Left lung (tissue), 10 donors: ENCODE results near the gene NPTN. TPM values are rescaled to one million over a fixed set of nuclear protein-coding genes. Genes with fewer than 3 reads are reported as not detected.

Source experiments
- ATAC-seq: fragments of 200-7000 bp; cut with Tn5 transposase; one replicate; pipeline ENCODE4 v1.9.1; 2020; ENCODE audit warnings: moderate library complexity
- DNase-seq, 4 donors: peaks; one replicate each; pipeline ENCODE4 v3.0.0-alpha.2; 2013 to 2020
- H3K27ac ChIP-seq, 2 donors: fragments of 200-600 bp; sonication (generic) in 1 of 2; one replicate each; pipeline versions ENCODE4 v1.5.0 to v1.8.0; 2020 to 2021
- H3K27me3 ChIP-seq, 2 donors: fragments of 200-600 bp; sonication (generic) in 1 of 2; one replicate each; pipeline versions ENCODE4 v1.5.0 to v1.8.0; 2020 to 2021
- H3K36me3 ChIP-seq, 2 donors: fragments of 200-600 bp; sonication (generic) in 1 of 2; one replicate each; pipeline versions ENCODE4 v1.5.0 to v1.8.0; 2020 to 2021
- H3K4me1 ChIP-seq, 2 donors: fragments of 200-600 bp; one replicate each; pipeline ENCODE4 v1.8.0; 2021
- H3K4me3 ChIP-seq, 2 donors: fragments of 200-600 bp; sonication (generic) in 1 of 2; one replicate each; pipeline versions ENCODE4 v1.5.0 to v1.8.0; 2020 to 2021; ENCODE audit warnings: mild to moderate bottlenecking in 1 of 2
- H3K9me3 ChIP-seq, 2 donors: fragments of 200-600 bp; sonication (generic) in 1 of 2; one replicate each; pipeline versions ENCODE4 v1.5.0 to v1.8.0; 2020 to 2021
- CTCF ChIP-seq, 2 donors: fragments of 200-600 bp; sonication (generic) in 1 of 2; IDR thresholded peaks; one replicate each; pipeline versions ENCODE4 v1.5.0 to v1.8.0; 2021; ENCODE audit warnings: antibody characterized with exemption in 2 of 2
- intact Hi-C, 2 donors: fragments of 100-400 bp; cut with DNase I; formaldehyde crosslinking; loops; one replicate each; pipeline versions ENCODE4 v1.11.2 to v1.14.2; 2022
- polyA plus RNA-seq, 6 donors: library from polyadenylated mRNA; unstranded; fragments of 120-200 nt; gene quantifications; one replicate each; pipeline ENCODE4 v1.2.1, GENCODE V29; 2013; ENCODE audit not compliant: insufficient read length in 6 of 6
- total RNA-seq, 2 donors: library from RNA; stranded (reverse); fragmentation: NEBNext Ultra II Directional; extraction: Animal tissue kit (Norgen Biotek cat#: 25700); gene quantifications; one replicate each; pipeline ENCODE4 v1.2.1, GENCODE V29; 2021
- donor health status: DM: no; HTN: yes; CAD: no.
- donor health status: DM: no; HTN: no; CAD: no.

Gene NPTN
- total and polyA plus RNA-seq, 8 donors, result 111 to 140 (median 123) TPM

GRCh38 chr15:73575636-73576247 lies 57.4 kb downstream of the NPTN start:
- no peaks in the 10 kb centered on the region for H3K27me3 ChIP-seq
- intact Hi-C loops, result no loop called here
- peaks cover 3% of the 10 kb centered on the region in 2 donors for H3K4me1 ChIP-seq
- H3K27ac ChIP-seq, result peak overlapping the region in 1 of 2 donors; percentile 21
- TF ChIP-seq CTCF (IDR thresholded peaks at IDR 0.05), result no peak
- peak in 1 of 4 donors; percentile 51 for DNase-seq
- H3K9me3 ChIP-seq, result no peaks in the 10 kb centered on the region
- peaks cover 0 to 88% of the 10 kb centered on the region in 2 donors for H3K36me3 ChIP-seq
- no peak overlapping the region for H3K4me3 ChIP-seq
- ATAC-seq, result peak; percentile 87

GRCh38 chr15:73573572-73573971 lies 59.6 kb downstream of the NPTN start:
- Histone ChIP-seq H3K4me3 (no peak overlapping the region), H3K9me3 (no peaks in the 10 kb centered on the region), H3K27me3 (no peaks in the 10 kb centered on the region), H3K27ac (peak overlapping the region in 1 of 2 donors; percentile 31), H3K36me3 (peaks cover 0 to 96% of the 10 kb centered on the region in 2 donors), H3K4me1 (peaks cover 3% of the 10 kb centered on the region in 2 donors)
- peak; percentile 18 for ATAC-seq
- intact Hi-C loops, result no loop called here
- no peak for TF ChIP-seq CTCF (IDR thresholded peaks at IDR 0.05)
- peak in 1 of 4 donors; percentile 39 for DNase-seq

- intact Hi-C loops, result no loop called here
- H3K27ac ChIP-seq, result peak overlapping the region in 1 of 2 donors; percentile 31
- DNase-seq, result no peak
Observed at GRCh38 chr15:73573037-73573436, 60.2 kb downstream of the NPTN start.

GRCh38 chr15:73572296-73572695 lies 60.9 kb downstream of the NPTN start:
- no peak for ATAC-seq
- H3K36me3 ChIP-seq, result peaks cover 0 to 97% of the 10 kb centered on the region in 2 donors
- H3K4me1 ChIP-seq, result peaks cover 3% of the 10 kb centered on the region in 2 donors
- intact Hi-C loops, result no loop called here
- H3K4me3 ChIP-seq, result no peak overlapping the region
- no peak for DNase-seq
- TF ChIP-seq CTCF (IDR thresholded peaks at IDR 0.05), result no peak
- H3K27ac ChIP-seq, result no peak overlapping the region
- no peaks in the 10 kb centered on the region for H3K27me3 ChIP-seq
- no peaks in the 10 kb centered on the region for H3K9me3 ChIP-seq

More at GRCh38 chr15:73573037-73573436, 60.2 kb downstream of the NPTN start:
- ATAC-seq, result no peak
- H3K27me3 ChIP-seq, result no peaks in the 10 kb centered on the region
- H3K36me3 ChIP-seq, result peaks cover 0 to 96% of the 10 kb centered on the region in 2 donors
- no peak overlapping the region for H3K4me3 ChIP-seq
- no peaks in the 10 kb centered on the region for H3K9me3 ChIP-seq
- peaks cover 3% of the 10 kb centered on the region in 2 donors for H3K4me1 ChIP-seq
- no peak for TF ChIP-seq CTCF (IDR thresholded peaks at IDR 0.05)

- ATAC-seq, result no peak
- Histone ChIP-seq H3K4me1 (peaks cover 3% of the 10 kb centered on the region in 2 donors), H3K9me3 (no peaks in the 10 kb centered on the region), H3K4me3 (no peak overlapping the region), H3K36me3 (peaks cover 0 to 96% of the 10 kb centered on the region in 2 donors), H3K27ac (no peak overlapping the region), H3K27me3 (no peaks in the 10 kb centered on the region)
- DNase-seq, result no peak
- no peak for TF ChIP-seq CTCF (IDR thresholded peaks at IDR 0.05)
- intact Hi-C loops, result no loop called here
Observed at GRCh38 chr15:73571346-73571745, 61.8 kb downstream of the NPTN start.
